ENCODE data around the gene CD8B2.
"Not testable (repeated sequence)": the region's sequence is repeated elsewhere in the genome, so short reads cannot be mapped to it uniquely, and the experiment has no call there.

The CD8B2 gene

GRCh38 chr2:106486551-106487385, at the start of gene CD8B2:
Gene CD8B2, plus strand, starts transcription at chr2:106487364. Its CDS starts 63 bp downstream, at chr2:106487427.
- not testable (repeated sequence) for DNase-seq

- not testable (repeated sequence) for DNase-seq
These were observed 25.3 kb upstream of the CD8B2 start for GRCh38 chr2:106461882-106462281.

GRCh38 chr2:106467516-106467915, 19.6 kb upstream of the CD8B2 start:
- not testable (repeated sequence) for DNase-seq

- not testable (repeated sequence) for DNase-seq
These were observed 19.1 kb upstream of the CD8B2 start, which contains the start of gene RGPD3 for GRCh38 chr2:106468107-106468506. Gene RGPD3, minus strand, starts transcription at chr2:106468413. Its CDS starts 125 bp downstream, at chr2:106468288.

GRCh38 chr2:106470658-106471057, 16.5 kb upstream of the CD8B2 start:
- DNase-seq = not testable (repeated sequence)

GRCh38 chr2:106477647-106478046, 9.5 kb upstream of the CD8B2 start:
- not testable (repeated sequence) for DNase-seq

GRCh38 chr2:106479563-106479962, 7.6 kb upstream of the CD8B2 start:
- DNase-seq = not testable (repeated sequence)

GRCh38 chr2:106487386-106488191, 425 bp downstream of the CD8B2 start:
- not testable (repeated sequence) for DNase-seq

- DNase-seq = not testable (repeated sequence)
These were observed 2.5 kb downstream of the CD8B2 start for GRCh38 chr2:106489701-106490100.

- not testable (repeated sequence) for DNase-seq
These were observed 5.2 kb downstream of the CD8B2 start for GRCh38 chr2:106492399-106492798.

- not testable (repeated sequence) for DNase-seq
These were observed 5.7 kb downstream of the CD8B2 start for GRCh38 chr2:106492913-106493312.

- DNase-seq = not testable (repeated sequence)
These were observed 11.4 kb downstream of the CD8B2 start for GRCh38 chr2:106498549-106498948.

- DNase-seq = not testable (repeated sequence)
These were observed 13.2 kb downstream of the CD8B2 start for GRCh38 chr2:106500350-106500749.

- not testable (repeated sequence) for DNase-seq
These were observed 15.2 kb downstream of the CD8B2 start for GRCh38 chr2:106502351-106502750.

- not testable (repeated sequence) for DNase-seq
These were observed 17.0 kb downstream of the CD8B2 start for GRCh38 chr2:106504192-106504591.

GRCh38 chr2:106504787-106505186, 17.6 kb downstream of the CD8B2 start:
- DNase-seq = not testable (repeated sequence)

- DNase-seq = not testable (repeated sequence)
These were observed 19.0 kb downstream of the CD8B2 start for GRCh38 chr2:106506002-106506687.

GRCh38 chr2:106508660-106509373, 21.7 kb downstream of the CD8B2 start:
- DNase-seq = not testable (repeated sequence)

GRCh38 chr2:106509374-106509770, 22.2 kb downstream of the CD8B2 start:
- not testable (repeated sequence) for DNase-seq

- not testable (repeated sequence) for DNase-seq
These were observed 23.6 kb downstream of the CD8B2 start for GRCh38 chr2:106510791-106511190.

- not testable (repeated sequence) for DNase-seq
These were observed 24.3 kb downstream of the CD8B2 start for GRCh38 chr2:106511476-106511901.

- DNase-seq = not testable (repeated sequence)
These were observed 24.8 kb downstream of the CD8B2 start for GRCh38 chr2:106511934-106512333.
